Activated CD8-positive, alpha-beta memory T cell treated with anti-CD3 and anti-CD28 coated beads for 24 hours (primary cell): ENCODE data around the gene LRIG2.
"Not testable (repeated sequence)": the region's sequence is repeated elsewhere in the genome, so short reads cannot be mapped to it uniquely, and the experiment has no call there.

ENCODE experiments used
- DNase-seq: peaks from one replicate; pipeline ENCODE4 v3.0.0-alpha.2; 2020

The LRIG2 gene, protein sequence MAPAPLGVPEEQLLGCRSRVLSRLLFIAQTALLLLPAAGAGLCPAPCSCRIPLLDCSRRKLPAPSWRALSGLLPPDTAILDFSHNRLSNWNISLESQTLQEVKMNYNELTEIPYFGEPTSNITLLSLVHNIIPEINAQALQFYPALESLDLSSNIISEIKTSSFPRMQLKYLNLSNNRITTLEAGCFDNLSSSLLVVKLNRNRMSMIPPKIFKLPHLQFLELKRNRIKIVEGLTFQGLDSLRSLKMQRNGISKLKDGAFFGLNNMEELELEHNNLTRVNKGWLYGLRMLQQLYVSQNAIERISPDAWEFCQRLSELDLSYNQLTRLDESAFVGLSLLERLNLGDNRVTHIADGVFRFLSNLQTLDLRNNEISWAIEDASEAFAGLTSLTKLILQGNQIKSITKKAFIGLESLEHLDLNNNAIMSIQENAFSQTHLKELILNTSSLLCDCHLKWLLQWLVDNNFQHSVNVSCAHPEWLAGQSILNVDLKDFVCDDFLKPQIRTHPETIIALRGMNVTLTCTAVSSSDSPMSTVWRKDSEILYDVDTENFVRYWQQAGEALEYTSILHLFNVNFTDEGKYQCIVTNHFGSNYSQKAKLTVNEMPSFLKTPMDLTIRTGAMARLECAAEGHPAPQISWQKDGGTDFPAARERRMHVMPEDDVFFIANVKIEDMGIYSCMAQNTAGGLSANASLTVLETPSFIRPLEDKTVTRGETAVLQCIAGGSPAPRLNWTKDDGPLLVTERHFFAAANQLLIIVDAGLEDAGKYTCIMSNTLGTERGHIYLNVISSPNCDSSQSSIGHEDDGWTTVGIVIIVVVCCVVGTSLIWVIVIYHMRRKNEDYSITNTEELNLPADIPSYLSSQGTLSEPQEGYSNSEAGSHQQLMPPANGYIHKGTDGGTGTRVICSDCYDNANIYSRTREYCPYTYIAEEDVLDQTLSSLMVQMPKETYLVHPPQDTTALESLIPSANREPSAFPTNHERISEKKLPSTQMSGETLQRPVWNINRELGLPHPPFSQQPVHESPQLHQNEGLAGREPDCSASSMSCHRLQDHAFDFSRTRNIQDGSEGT

DNA sequence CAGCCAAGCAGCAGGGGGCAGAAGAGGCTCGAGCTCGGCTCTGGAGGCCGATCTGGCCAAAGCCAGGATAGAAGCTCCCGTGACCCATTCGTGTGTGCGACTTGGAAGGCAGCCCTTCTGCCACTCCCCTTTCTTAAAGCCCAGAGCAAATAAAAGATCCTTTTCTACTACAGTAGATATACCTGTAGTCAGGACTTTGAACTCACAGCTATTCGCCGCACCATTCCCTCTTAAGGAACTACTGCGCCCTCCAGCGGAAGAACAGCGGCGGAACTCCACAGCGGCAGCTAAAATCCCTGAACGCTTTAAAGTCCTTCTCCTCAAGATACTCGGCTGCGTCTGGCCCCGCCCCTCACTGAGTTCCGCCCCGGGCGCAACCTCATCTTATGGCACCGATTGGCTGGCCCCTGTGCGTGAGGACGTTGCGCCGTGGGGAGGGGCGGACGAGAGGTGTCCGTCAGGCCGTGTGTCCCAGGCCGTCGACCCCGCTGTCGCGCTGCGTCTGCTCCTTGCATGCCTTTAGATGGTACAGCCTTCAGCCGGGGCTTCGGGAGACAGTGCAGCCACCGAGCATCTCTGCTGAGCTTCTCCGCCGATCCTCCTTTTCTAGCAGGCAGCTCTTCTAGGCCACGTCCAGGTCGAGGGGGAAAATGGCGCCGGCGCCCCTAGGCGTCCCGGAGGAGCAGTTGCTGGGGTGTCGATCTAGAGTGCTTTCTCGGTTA, at the start of gene LRIG2:
Gene LRIG2 (plus strand): TSS at position 442 of the 722 bp plus-strand sequence. CDS start 209 bp downstream, at position 651.
- peak; percentile 99 for DNase-seq

DNA sequence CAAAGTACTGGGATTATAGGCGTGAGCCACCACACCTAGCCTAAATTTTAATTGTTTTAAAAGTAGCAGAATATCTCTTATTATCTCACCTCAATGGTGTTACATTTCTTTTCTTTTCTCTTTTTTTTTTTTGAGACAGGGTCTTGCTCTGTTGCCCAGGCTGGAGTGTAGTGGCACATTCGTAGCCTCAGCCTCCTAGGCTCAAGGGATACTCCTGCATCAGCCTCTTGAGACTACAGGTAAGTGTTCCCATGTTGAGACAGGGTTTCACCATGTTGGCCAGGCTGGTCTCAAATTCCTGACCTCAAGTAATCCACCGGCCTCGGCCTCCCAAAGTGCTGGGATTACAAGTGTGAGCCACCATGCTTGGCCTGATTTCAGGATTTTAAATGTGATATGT, 49.7 kb upstream of the LRIG2 start:
- DNase-seq: not testable (repeated sequence)

DNA sequence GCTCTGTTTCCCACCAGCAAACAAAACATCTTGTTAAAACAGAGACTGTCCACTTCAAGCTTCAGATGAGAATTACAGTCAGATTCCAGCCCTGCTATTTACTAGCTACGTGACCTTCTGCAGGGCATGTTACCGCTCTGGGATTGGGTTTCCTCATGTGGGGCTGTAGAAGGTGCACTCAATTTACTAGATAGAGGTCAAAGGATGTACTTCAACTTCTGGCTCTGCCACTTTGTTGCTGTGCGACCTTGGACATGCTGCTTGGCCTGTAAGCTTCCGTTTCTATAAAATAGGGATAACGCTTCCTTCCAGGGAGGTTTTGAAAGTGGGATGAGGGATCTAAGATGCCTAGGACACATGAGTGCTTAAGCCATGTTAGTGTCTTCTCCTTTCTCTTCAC, 46.0 kb upstream of the LRIG2 start:
- DNase-seq: no peak

DNA sequence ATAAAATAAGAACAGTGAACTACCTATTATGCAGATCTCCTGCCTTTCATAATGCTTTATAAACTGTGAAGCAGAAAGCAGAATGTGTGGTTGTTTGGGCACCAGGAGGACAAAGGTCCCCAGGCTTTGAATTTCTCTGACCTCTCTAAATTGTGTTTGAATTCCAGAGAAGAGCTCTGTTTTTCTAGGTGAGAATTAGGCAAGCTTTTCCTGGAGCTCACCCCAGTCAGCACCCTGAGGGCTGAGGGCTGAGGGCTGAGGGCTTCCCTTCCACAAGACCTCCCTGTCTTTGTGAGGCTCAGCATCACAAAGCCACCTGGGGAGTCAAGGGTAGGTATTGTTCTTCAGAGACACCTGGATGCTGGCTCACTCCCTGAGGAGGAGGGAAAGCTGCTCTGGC, 45.5 kb upstream of the LRIG2 start:
- no peak for DNase-seq

DNA sequence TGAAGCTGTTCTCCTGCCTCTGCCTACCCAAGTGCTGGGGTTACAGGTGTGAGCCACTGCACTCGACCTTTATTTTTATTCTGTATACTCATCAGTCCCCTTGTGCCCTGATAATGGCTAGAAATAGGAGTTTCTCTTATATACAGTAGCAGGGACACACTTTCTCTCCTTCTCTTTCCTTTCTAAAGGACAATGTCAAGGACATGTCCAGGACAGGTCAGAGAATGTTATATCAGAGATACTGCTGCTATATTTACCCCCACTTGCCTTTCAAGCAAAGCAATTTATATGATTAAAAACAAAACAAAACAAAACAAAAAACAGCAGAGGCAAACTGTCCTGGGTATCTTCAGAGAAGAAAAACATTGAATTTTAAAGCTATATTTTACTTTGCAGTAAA, 43.2 kb upstream of the LRIG2 start:
- no peak for DNase-seq

DNA sequence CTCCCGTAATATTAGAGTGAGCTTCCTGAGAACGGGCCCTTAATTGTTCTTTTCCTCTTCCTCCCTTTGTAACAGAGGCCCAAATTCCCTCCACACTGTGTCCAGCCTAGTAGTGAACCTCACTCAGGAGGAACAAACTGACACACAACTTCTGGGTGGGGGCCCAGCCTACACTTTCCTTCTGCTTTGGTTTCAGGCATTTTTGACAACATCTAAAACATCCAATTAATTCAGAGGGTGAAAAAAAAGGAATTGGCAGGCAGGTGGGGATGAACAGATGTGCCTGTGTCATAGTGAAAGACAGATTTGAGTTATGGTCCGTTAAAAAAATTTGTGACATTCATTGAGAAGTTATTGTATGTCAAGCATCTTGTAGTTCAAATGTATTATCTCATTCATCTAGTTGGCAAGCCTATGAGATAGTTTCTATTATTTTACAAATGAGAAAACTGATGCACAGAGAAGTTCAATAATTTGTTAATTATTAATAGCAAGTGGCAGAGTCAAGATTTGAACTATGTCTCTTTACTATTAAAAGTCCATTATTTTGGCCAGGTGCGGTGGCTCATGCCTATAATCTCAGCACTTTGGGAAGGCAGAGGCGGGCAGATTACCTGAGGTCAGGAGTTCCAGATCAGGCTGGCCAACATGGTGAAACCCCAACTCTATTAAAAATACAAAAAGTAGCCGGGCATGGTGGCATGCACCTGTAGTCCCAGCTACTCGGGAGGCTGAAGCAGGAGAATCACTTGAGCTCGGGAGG, 41.6 kb upstream of the LRIG2 start:
- DNase-seq: no peak

DNA sequence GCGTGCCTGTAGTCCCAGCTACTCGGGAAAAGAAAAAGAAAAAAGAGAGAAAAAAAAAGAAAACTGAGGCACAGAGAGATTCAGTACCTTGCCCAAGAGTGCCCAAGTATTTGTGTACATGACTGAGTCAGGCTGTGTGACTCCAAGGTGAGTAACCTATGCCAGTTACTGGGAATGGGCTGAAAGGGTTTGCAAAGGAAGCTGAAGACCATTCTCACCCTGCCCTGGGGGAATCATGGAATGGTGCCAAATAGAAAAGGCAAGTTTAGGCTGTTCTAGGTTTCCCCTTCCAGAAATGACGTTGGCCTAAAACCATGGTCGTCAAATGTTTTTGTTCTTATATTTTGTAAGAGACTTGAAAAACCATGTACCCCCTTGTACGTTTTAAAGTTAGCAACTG, 37.9 kb upstream of the LRIG2 start:
- DNase-seq: no peak

DNA sequence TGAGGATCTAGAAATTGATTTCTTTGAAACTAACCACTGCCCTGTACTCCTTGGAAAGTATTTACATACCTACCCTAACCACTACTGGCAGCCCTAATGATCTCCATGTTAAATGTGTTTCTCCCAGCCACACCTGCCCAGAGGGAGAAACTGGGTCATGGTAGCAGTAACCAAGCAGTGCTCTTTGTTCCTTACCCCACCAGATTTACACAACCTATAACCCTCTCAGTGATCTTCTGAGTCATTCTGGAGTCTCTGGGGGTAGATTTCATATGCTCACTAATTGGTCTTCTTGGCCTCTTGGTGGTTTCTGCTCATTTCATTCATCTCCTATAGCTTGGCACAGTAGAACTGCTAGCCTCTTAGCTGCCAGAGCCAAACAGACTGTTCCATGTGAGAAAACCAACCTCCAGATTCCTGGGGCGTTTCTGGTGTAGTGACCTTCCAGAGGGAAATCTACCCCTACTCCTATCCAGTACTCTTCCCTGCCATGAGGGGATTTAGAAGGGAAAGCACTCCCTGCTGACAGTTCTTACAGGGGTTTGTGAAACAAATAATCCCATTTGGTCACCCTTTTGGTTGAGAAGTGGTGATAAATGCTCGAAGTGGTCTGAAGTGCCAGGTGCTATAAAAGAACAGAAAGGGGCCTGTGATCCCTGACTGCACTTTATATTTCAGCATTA, 36.2 kb upstream of the LRIG2 start:
- DNase-seq: no peak

DNA sequence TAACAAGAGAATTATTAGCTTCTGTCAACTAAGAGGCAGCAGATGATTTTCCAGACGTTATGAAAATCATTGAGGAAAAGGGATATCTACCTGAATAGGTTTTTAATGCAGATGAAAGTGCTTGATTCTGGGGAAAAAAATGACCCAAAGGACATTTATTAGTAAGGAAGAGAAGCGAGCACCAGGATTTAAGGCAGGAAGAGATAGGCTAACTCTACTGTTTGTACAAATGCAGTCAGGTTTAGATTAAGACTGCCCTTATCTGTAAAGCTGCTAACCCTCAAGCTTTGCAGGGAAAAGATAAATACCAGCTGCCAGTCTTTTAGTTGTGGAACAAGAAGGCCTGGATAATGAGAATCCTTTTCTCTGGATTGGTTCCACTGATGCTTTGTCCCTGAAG, 33.0 kb upstream of the LRIG2 start:
- no peak for DNase-seq

DNA sequence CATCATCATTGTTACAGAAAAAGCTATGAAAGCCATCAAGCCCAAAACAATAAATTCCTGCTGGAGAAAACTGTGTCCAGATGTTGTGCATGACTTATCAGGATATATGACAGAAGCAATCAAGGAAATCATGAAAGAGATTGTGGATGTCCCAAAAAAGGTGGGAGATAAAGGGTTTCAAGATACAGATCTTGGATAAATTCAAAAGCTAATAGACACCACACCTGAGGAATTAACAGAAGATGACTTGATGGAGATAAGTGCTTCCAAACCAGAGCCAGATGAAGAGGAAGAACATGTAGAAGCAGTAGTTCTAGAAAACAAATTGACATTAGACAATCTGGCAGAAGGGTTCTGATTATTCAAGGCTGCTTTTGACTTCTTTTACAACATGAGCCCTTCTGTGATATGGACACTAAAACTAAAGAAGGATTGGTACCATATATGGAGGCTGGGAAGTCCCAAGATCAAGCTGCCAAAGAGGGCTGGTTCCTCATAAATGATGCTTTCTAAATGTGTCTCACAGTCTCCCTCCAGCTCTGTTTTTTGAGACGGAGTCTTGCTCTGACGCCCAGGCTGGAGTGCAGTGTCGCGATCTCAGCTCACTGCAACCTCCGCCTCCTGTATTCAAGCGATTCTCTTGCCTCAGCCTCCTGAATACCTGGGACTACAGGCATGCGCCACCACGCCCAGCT, 32.1 kb upstream of the LRIG2 start:
- DNase-seq: peak; percentile 21

DNA sequence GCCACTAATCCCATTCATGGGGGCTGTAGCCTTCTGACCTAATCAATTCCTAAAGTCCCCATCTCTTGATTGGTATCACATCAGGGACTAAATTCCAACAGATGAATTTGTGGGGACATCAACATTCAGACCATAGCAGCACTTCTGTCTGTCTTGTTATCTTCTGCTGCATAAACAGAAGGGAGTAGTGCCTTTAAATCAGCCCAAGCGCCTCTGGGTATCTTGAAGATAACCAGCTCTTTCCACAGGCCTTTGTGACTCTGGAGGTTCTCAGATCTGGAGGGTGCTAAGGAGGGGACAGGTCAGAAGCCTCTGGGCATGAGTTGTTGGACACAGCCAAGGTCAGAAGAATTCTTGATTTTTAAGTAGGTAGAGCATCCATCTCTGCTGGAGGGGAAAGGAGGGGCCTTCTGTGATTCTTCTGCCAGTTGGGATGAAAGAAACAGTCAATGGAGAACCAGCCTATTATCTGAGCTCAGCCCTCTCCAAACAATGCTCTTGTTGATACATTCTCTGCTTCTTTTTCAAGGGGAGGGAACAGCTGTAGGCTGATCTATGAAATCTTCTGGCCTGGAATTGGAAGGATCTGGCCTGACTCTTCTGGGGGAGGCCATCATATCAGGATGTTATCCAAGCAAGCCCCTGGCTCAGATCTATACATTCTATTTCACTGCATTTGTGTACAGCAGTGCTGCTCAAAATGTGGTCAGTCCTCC, 31.3 kb upstream of the LRIG2 start:
- DNase-seq: no peak

DNA sequence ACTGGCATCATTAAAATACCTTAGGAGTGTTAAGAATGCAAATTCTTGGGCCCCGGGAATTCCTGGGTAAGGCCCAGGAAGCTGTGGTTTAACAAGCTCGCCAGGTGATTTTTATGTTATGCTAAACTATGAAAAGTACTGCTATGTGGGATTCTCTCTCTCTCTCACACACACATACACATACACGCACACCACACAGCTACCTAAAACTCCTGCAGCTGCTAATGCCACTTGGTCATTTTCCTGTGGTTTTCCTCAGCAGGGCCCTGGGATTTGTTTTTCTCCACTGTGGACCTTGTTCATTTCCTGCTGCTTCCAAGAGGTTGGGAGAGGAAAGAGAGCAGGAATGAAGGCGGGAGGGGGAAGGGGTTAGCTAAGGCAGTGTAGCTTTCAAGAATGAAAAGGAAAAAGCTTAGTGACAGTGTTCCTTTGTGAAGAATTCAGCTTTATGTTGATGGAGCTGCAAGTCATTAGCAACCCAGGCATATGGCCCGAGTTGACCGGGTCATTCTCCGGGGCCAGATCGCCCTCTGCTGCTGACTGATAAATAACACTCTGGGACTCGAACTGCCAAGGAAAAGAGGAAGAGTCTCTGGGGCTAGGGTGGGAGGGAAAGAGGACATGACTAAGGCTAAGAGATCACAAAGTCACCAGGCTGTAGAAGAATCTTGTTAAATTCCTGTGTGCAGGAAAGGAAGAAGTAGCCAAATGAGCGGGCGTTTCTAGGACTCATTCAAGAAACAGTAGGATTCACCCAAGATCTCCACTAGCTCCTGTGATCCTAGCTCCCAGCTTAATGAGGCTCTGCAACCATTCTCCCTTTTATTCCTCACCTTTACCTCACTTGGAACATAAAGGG, 30.5 kb upstream of the LRIG2 start:
- peak; percentile 61 for DNase-seq

DNA sequence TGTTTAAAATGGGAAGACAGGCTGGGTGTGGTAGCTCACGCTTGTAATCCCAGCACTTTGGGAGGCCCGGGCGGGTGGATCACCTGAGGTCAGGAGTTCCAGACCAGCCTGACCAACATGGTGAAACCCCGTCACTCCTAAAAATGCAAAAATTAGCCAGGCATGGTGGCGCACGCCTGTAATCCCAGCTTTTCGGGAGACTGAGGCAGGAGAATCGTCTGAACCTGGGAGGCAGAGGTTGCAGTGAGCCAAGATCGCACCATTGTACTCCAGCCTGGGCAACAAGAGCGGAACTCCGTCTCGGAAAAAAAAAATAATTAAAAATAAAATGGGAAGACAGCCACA, 29.9 kb upstream of the LRIG2 start:
- not testable (repeated sequence) for DNase-seq

DNA sequence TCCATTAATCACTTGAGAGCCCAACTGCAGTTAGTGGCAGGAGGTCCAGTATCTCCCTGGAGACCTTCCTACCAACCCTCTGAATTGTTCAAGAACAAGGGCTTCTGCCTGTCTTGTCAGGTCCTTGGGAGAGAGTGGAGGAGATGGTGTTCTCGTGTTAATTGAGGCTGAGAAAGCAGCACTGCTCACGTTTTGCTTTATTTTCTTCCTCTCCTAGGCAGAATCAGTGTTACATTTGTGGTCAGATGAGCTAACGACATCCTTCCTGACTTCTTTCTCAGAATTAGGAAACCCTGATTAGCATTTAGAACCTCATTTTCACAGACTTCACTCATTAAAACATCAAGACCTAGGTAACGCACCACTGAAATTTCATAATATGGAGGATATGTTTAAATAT, 26.4 kb upstream of the LRIG2 start:
- no peak for DNase-seq

DNA sequence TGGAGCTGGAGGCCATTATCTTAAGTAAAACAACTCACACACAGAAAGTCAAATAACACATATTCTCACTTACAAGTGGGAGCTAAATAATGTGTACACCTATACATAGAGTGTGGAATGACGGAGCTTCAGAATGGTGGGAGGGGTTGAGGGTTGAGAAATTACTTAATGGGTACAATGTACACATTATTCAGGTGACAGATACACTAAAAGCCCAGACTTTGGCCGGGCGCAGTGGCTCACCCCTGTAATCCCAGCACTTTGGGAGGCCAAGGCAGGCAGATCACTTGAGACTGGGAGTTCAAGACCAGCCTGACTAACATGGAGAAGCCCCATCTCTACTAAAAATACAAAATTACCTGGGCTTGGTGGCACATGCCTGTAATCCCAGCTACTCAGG, 24.9 kb upstream of the LRIG2 start:
- no peak for DNase-seq

DNA sequence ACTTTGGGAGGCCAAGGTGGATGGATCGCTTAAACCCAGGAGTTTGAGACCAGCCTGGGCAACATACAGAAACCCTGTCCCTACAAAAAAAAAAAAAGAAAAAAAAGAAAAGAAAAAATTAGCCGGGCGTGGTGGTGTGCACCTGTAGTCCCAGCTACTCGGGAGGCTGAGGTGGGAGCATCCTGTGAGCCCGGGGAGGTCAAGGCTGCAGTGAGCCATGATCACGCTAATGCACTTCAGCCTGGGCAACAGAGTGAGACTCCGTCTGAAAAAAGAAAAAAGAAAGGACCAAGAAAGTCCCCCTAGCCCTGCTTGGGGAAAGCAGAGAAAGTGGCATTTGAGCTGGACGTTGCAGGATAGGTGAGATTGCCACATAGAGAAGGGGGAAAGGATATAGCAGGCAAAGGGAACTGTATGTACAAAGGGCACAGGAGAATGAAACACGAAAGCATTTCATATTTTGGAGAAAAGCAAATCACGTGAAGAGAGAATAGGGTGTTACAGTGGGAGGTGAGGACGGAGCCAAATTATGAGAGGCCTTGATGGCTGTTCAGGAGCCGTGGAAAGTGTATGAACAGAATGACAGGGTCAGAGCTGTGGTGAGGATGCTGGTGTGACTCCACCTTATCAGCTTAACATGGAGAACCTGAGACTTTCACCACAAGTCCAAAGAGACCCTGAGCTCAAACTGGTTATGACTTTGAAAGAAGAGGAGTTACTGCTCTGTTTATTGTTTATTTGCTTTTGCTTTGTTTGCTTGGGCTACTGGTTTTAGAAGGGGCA, 19.5 kb upstream of the LRIG2 start:
- DNase-seq: no peak

DNA sequence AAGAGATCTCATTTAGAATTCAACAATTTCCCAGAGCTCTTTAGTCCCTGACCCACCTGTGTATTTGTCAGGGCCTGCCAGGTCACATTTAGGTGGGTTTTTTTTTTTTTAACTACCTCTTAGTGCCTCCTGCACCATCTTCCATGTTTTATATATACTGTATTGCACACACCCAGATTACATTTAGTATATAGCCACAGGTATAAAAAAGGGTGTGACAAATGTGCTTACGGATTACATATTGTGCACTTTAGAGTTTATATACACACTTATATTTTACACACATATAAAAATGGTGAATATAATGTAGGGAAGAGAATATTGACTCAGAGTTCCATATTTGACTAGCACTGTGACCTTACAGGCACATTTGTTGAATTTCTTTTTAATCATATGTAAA, 17.4 kb upstream of the LRIG2 start:
- DNase-seq: no peak

DNA sequence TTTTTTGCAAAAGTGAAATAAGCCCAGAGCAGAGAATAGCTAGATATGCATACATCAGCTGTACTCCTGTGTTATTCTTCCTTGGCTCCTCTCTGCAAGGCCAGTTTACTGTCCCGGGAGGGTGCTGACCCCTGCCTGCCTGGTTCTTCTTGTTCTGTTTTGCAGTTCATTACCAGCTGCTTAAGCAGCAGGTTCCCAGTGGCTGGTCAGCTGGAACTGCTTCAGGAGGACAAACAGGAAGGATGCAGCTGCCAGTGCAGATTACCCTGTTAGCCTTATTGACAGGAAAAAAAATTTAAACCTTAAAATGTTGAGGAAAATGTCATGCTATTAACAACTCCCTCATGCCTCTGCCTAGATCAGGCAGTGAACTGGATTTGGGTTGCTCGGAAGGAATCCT, 16.0 kb upstream of the LRIG2 start:
- DNase-seq: no peak
